HG03159 (cell line): ENCODE results near the gene NCAM1.

Experiments used
- ATAC-seq: cut with Tn5 transposase; IDR thresholded peaks from one replicate; pipeline ENCODE4 v1.9.1; 2021; ENCODE audit warnings: mild to moderate bottlenecking, moderate library complexity; ENCODE audit not compliant: unreplicated experiment

NCAM1 gene

DNA sequence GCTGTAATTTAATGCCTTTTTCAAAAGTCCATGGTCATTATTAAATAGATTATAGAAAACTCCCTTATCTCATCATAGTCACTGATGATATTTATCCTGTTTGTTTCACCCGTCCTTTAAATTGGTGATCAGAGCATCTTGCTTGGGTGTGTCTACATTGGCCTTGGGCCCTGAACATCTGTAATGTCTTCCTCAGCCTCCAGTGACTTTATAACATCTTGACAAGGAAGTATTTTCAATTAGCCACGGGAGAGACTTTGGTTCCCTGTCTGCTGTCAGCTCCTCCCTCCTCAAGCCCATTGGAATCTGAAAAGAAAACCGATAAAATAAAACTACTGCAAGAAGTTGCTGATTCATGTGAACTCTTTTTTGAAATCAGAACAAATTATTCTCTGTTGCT is 236.2 kb downstream of the NCAM1 start:
- ATAC-seq = no peak

DNA sequence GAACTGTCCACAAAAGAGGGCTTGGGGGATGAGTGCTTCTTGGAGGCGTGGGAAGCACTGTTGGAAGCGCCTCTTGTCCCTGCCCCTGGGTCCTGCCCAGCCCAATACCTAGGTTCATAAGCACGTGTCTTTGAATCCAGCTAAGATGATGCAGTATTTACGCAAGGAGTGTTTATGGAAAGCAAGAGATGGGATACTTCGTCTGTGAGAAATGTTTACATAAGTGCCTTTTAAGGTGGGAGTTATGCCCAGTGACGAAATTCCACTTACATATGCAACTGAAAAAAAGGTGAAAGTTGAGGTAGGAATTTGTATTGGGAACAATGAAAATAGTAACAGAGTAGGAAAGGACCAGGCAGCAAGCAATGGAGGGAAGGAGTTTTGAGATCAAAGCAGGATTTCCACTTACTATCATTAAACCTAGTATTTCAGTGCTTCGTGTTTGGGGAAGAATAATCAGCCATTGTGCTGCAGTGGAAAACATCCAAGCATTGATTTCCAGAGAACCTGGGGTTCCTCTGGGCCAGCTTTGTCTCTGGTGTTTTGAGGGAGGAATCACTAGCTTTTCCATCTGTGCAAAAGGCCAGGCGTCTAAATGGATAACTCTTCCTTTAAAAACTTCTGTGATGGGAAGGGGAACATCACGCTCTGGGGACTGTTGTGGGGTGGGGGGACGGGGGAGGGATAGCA is 237.9 kb downstream of the NCAM1 start:
- no peak for ATAC-seq

DNA sequence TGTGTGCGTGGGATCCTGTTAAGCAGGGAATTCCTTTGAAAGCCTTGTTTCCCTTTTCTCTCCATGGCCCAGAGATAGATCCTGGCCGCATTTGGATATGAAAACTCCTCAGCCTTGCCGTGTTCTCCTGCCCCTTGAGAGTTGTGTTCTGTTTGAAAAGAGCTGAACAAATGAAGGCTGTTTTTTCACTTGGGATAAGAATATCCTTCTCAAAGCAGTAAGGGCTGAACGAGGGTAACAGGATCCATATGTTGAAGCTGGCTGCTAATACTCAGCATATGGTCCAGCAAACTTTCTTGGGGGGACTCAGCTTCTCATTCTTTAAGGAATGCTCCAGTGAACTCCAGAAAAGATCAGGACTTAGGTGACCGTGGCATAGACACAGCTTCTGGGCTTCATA is 238.6 kb downstream of the NCAM1 start:
- no peak for ATAC-seq

DNA sequence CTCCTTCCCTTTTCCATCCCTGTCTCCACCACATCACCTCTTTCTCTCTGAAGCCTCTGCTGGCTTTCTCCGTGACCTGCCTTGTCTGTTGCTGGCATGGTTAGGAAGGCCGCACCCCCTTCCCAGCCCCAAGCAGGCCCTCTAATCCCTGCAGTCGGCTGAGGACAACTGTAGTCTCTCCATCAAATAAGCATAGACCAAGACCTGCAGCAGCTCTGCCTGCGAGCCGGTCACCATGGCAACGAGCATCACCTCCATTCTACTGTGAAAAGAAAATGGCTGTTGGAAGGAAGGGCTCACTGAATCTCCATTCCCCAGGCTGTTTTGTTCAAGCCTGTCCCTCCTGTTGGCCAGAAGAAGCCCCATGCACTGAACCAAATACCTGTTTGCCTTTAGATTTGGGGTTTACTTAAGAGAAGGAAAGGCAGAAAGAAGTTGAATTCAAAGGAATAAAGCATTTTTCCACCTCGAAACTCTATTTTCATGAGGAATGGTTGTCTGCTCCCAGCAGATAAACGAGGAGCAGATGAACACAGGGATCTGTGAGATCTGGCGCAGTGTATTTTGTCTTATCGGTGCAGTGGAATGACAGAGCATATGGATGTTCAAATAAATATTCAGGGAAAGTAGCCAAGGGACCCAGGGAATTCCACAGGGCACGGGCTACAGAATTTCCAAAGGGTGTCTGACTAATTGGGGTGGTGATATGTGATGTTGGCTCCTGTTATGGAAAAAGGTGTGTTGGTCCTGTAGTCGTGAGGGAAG is 240.0 kb downstream of the NCAM1 start:
- ATAC-seq = no peak

DNA sequence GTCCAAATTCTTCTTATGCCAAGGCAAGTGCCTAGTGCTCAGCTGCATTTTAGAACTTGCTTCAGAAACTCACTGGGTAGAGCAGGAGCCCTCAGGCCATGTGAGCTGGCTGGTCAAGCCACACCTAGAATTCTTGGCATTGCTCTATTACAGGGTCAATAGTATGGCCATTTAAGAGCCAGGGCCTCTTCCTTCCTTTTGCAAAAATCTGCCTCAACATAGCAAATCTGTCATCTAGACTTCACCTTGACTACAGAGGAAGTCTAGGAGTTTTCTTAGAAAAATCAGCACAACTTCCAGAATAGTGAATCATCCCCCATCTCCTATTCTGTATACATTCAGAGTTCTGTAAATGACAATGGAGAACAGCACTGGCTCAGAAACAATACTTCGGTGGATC is 241.2 kb downstream of the NCAM1 start:
- no peak for ATAC-seq

DNA sequence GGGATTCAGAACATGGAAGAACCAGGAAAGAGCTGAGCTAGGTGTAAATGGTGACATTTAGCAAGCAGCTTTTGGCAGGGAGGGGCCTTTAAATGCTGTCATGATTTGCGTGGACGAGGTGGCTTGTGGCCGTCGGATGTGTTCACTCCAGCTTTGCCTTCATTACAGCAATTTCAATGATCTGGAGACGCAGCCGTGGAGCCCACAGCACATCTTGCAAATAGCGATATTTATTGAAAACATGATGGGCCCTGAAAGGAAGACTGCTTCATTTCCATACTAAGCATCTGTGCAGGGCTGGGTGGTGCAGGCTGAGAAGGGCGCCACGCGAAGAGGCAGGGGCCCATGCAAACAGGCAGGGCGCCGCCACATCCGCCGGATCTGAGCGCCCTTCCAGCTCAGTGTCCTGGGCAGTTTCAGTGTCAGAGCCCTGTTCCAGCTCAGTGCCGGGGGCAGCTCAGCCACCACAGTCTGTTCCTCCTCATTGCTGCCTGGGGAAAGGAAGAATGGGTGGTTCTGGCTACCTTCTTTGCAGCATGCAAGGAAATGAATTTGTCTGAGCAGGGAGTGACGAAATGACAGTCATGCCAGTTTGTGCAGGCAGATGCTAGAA is 242.0 kb downstream of the NCAM1 start:
- ATAC-seq = no peak

DNA sequence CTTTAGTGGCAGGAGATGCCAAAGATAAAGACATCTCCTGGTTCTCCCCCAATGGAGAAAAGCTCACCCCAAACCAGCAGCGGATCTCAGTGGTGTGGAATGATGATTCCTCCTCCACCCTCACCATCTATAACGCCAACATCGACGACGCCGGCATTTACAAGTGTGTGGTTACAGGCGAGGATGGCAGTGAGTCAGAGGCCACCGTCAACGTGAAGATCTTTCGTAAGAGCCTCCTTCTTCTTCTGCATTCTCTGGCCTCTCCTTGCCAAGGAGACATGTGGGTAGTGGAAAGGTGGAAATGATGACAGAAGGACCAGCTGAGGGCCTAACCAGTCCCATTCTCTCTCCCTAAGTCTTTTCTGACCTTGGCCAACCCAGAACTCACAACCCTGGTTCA is 243.1 kb downstream of the NCAM1 start:
- no peak for ATAC-seq

DNA sequence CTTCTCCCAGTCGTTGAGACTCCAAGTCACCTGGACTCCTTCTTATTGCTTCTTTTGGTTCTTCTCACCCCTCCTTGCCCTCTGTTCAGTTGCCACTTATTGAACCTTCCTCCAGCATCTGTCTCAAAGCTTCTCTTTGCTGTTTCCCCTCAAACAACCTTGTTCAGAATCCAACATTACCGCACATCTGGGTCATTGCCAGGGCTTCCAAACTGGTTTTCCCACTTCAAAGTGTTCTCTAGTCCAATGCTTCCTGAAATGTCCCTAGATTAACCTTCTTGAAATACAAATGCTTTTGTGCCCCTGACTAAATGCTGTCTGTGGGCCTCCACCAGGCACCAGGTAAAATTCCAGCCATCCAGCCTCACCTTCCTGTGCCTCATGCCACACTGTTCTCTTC is 252.3 kb downstream of the NCAM1 start:
- no peak for ATAC-seq

DNA sequence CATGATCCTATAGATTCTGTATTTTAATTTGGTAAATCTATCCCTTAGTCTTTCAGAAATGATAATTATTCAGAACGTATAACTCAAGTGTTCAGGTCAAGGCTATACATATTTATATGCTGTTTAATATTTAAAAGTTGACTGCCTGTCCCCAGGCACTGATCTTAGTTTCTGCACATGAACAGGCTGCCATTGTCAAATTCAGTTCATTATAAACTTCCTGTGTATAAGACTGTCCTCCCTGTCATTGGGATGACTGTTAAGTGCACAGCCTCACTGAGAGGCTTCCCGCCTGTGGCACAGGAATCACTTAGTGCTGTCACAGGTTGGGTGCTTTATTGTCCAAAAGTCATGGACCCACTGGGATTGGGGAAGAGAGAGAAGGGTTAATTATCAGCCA is 261.0 kb downstream of the NCAM1 start:
- no peak for ATAC-seq

DNA sequence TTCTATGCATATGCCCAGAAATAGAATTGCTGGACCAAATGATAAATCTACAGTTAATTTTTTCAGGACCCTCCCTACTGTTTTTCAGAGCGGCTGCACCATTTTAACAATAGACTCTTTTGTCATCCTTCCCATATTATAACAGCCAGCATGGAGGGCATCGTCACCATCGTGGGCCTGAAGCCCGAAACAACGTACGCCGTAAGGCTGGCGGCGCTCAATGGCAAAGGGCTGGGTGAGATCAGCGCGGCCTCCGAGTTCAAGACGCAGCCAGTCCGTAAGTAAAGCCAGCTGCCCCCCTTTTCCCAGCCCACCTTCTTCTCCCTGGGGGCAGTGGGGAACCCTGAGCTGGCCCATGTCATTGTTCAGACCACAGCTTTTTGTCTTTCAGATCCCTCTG is 273.7 kb downstream of the NCAM1 start:
- ATAC-seq = no peak

DNA sequence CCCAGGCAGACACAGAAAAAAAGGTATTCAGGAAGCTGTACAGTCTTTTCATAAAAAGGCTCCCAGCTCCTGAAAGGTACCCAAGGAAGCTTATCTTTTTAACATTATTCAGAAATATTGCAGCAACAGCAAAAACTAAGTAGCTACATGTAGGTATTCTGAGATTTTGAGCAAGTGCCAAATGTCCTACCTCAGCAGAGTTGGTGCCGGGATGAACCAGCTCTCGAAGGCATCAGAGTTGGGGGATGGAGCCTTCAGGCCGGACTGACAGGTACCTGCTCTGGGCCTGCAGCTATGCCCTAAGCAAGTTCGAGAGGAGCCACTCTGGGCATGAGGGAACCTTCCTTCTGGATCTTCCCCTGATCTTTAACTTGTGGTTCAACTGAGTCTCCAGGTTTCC is 276.0 kb downstream of the NCAM1 start:
- ATAC-seq = no peak

DNA sequence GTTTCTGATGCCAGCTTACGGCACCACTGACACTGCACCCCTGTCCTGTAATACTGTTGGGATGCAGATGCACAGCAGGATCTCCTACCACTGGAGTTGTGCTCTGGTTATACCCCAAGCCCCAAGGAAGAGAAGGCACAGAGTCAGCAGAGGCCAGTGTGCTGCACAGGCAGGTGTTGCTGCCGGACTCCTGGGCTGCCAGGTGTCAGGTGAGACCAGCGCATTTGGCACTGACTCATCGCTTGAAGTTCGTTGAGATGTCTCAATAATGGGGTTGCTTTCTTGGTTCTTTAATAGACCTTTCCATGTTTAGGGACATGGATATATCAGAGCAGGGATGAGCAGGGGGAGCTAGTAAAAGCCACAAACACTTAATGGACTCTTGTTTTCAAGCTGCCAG is 277.5 kb downstream of the NCAM1 start:
- ATAC-seq = no peak

DNA sequence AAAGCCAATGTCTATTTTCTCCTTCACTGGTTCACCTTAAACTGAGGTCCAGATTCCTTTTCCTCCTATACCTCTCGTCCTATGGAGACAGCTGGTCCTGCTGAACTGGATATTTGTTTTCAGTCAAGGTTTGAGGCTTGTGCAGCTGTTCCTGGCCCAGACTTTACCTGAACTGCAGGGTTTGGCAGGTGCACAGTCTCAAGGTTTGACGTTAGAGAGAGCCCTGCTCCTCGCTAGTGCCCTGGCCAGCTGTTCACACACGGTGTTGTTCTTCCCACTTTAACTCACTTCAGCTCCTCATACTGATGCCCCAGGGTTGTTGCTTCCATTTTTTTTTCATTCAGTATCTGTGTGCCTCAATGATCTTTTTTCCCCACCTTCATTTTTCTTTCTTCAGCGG is 279.2 kb downstream of the NCAM1 start:
- no peak for ATAC-seq

DNA sequence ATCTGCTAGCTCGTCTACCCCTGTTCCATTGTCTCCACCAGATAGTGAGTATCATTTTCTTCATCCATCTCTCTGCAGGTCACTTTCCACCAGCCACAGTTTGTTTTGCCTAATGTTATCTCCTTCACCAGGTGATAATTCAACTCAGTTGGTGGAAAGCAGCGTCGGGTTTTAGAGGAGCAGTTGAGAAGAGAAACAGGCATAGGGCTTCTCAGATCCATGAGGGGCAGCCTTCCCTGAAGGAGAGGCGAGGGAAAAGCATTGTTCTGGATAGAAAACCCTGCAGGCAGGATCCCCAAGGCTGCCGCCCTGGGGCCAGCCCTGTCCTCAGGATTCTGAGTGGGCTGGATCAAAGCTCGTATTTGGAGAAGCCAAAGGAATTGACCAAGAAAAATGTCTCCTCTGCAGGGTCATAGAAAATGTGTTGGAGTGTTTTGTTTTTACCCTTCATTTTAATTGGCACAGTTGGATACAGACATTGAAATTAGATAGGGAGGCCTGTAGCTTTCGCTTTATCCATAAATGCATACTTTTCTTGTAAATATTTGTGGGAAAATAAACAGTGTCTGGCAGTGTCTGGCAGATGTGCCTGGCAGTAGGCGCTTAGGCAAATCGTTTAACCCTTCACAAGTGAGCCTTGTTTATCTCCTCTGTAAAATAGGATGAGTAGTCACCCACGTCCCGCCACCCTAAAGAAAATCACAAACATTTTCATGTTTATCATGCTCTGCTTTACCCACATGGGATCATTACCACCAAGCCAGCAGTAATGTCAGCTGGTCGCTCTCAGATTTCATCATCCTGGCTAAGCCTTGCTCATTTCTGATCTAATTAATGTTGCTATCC is 279.8 kb downstream of the NCAM1 start:
- no peak for ATAC-seq

DNA sequence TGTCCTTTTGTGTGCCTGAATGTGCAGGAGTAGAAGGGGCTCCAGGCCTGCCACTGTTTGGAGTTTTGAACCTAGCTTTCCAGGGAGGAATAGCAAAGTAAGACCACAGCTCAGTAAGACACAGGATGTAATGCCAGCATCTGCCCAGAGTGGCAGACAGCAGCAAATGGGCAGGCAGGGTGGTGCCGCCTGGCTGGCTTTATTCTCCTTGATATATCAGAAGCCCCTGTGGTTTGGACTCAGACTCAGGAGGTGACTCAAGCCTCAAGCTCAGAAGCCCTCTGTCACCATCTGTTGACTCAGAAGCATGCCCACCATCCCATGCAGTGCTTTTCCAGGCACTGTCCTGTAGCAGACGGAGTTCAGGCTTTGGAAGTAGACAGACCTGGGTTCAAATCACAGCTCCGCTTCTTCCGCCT is 280.4 kb downstream of the NCAM1 start:
- ATAC-seq = no peak

DNA sequence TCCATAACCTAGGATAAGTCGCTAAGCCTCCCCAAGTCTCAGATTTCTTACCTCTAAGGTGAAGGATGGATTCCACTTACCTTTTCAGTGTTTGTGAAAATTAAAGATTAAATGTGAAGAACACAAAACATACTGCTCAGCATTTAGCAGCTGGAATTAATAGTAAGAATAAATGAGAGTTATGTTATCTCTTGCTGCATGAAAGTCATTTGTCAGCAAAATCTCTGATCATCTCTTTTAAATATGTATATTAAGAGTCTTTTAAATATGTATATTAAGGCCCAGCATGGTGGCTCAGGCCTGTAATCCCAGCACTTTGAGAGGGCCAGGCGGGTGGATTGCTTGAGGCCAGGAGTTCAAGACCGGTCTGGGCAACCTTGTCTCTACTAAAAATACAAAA is 280.8 kb downstream of the NCAM1 start:
- ATAC-seq = no peak

DNA sequence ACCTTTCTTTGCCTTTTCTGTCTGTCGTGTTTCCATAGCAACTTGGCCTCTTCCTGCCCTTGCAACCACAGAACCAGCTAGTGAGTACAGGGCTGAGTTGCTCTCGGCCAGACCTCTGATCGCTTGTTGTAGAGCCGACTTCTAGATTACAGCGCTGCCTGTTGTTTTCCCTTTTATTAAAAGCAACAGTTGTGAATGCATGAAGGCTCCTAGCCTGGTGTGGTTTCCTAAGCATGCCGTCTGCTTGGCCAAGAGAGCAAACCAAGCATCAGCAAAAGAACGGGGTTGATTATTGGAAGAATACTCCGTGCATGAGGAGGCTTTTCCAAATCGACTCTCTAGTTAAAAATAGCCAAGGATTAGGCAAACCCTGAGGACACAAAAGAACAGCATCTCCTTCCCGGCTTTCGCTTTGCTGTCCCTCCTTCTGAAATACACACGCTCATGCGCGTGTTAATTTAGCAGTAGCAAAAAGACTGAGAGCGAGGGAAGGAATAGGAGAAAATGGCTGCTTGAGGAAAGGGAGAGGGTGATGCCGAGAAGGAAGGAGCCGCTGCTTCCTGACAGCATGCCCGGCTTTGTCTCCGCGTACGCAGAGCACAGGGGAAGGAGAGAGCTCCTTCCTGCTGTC is 281.7 kb downstream of the NCAM1 start:
- no peak for ATAC-seq

DNA sequence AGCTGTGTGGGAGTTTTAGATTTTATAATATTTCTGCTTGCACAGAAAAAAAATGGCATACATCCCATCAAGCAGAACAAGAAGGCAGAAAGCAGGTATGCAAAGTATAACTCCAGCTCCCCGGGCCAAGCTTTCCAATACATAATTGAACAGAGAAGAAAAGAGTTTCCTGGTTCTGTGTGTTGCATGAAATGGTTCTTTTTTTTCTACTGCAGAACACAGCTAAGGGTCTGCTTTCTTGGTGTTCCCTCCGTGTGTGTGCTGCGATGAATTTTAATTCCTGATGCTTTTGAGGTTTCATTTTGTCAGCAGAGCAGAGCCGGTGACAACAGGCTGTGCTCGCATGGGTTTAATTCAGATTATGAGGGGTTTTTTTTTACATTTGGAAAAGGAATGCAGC is 282.5 kb downstream of the NCAM1 start:
- no peak for ATAC-seq

DNA sequence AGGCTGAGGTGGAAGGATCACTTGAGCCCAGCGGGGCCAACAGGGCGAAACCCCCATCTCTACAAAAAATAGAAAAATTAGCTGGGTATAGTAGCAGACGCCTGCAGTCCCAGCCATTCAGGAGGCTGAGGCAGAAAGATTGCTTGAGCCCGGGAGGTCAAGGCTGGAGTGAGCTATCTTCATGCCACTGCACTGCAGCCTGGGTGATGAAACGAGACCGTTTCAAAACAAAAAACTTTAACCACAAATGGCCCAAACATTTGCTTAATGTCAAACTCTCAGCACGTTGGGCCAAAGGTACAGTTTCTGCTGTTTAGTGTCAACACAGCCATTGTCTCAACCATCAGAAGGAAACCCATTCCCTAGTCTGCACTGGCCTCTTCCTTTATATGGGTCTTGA is 284.0 kb downstream of the NCAM1 start:
- ATAC-seq = no peak

DNA sequence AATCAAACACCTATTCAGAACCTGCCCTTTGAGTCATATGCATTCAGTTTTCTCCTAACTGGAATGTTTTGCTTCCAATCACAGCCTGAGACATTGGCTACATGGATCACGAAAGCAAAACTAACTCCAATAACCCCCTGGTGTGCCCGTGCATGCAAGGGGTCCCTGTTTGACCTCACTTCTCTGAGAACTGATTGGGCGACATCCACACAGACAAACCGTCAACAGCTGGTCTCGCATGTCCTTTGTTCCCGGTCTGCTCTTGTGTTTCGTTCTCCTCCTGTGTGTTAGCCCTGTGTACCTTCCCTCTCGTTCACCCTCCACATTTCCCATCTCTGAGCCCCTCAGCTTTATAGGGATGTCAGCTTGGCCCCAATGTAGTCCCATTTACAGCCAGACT is 286.0 kb downstream of the NCAM1 start:
- no peak for ATAC-seq

DNA sequence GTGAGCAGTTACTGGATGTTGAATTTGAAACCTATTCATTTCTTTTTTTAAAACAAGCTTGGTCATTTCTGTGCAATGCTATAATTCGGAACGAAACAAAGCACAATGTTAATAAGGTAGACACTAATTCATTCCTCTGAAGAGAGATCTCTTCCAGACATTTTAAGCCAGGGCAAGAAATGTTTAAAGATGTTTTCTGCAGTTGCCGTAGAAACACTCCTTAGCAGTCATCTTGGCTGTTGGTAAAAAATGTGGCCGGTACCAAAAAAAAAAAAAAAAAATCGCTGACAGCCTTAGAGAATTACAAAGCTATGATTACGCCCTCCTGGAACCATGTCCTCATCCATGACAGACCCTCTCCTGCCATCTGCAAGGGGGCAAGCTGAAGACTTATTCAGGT is 286.7 kb downstream of the NCAM1 start:
- ATAC-seq = no peak
